Activated B cell treated with CpG ODN at 0.5 μM for 24 hours (primary cell): ENCODE results near the gene MAGEB6. TPM values are rescaled to one million over a fixed set of nuclear protein-coding genes. Genes with fewer than 3 reads are reported as not detected.

Experiments
- ATAC-seq: fragments of 200-7000 bp; cut with Tn5 transposase; one replicate; pipeline ENCODE4 v1.10.0; 2021; ENCODE audit warnings: low read depth, mild to moderate bottlenecking, moderate library complexity
- CTCF ChIA-PET: fragments of 350-600 bp; sonication (Branson Sonifier 250); formaldehyde crosslinking; loops from one replicate; lab custom pipeline; 2021; ENCODE audit warnings: antibody characterized with exemption; lab: Charles Lee
- POLR2A ChIA-PET: fragments of 350-600 bp; sonication (Branson Sonifier 250); formaldehyde crosslinking; loops from one replicate; lab custom pipeline; 2021; ENCODE audit warnings: antibody characterized with exemption; lab: Charles Lee
- DNase-seq: peaks from one replicate; pipeline ENCODE4 v3.0.0; 2022
- H3K27ac Mint-ChIP-seq: one replicate; pipeline ENCODE4 v1.8.0; 2020; ENCODE audit warnings: mixed read lengths
- H3K27me3 Mint-ChIP-seq: one replicate; pipeline ENCODE4 v1.8.0; 2021; ENCODE audit warnings: mixed read lengths
- H3K36me3 Mint-ChIP-seq: one replicate; pipeline ENCODE4 v1.8.0; 2021; ENCODE audit warnings: low read depth, mixed read lengths
- H3K4me1 Mint-ChIP-seq: one replicate; pipeline ENCODE4 v1.8.0; 2021; ENCODE audit warnings: mixed read lengths
- H3K4me3 Mint-ChIP-seq: one replicate; pipeline ENCODE4 v1.8.0; 2020; ENCODE audit warnings: mild to moderate bottlenecking, mixed read lengths
- H3K9me3 Mint-ChIP-seq: one replicate; pipeline ENCODE4 v1.8.0; 2020; ENCODE audit warnings: mixed read lengths
- CTCF ChIP-seq: fragments of 200-600 bp; IDR thresholded peaks from one replicate; pipeline ENCODE4 v1.8.0; 2022; ENCODE audit warnings: antibody characterized with exemption, mild to moderate bottlenecking
- intact Hi-C: fragments of 100-400 bp; cut with micrococcal nuclease; formaldehyde crosslinking; loops from one replicate; pipeline ENCODE4 v1.15.1; 2024
- total RNA-seq: library from RNA; stranded (reverse); gene quantifications from 2 replicates; pipeline ENCODE4 v1.2.3, GENCODE V29; 2022

MAGEB6 gene
- total RNA-seq, 1 donor from 2014 or later = not detected

GRCh38 chrX:26208012-26208411 is 15.8 kb downstream of the MAGEB6 start:
- no peaks in the 10 kb centered on the region for H3K27me3 Mint-ChIP-seq
- POLR2A ChIA-PET = no interaction called here
- no peaks in the 10 kb centered on the region for H3K9me3 Mint-ChIP-seq
- H3K36me3 Mint-ChIP-seq = no peaks in the 10 kb centered on the region
- TF ChIP-seq CTCF = no peak
- DNase-seq = no peak
- no peak for ATAC-seq
- CTCF ChIA-PET = no interaction called here
- no peak overlapping the region for H3K27ac Mint-ChIP-seq
- H3K4me3 Mint-ChIP-seq = no peak overlapping the region
- no peaks in the 10 kb centered on the region for H3K4me1 Mint-ChIP-seq
- intact Hi-C loops = no loop called here

- H3K27ac Mint-ChIP-seq = no peak within 1 kb of the TSS
- TF ChIP-seq CTCF = no peak
Measured at GRCh38 chrX:26215869-26216268, 23.6 kb downstream of the MAGEB6 start, which contains the start of gene MAGEB5. MAGEB5 (plus strand) TSS chrX:26216169; CDS start chrX:26217302, 1,133 bp downstream.

DNA sequence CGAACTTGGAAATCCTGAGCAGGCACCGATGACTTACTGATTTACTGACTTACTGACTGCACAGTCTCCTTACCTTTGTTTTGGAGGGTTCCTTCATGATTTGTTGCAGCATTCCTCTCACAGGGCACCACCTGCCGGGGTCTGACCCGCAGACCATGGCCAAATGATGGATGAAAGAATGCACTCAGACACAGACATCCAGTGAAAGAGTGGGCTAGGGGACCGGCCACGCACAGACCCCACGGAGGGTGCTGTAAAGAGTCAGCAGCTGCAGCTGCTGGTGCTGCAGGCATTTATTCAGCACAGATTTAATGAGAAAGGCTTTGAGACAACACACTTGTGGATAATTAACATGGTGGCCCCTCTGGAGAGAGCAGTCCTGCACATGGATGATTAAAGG is 27.1 kb downstream of the MAGEB6 start:
- Mint-ChIP-seq H3K36me3 (no peaks in the 10 kb centered on the region), H3K27ac (no peak overlapping the region), H3K4me1 (no peaks in the 10 kb centered on the region), H3K4me3 (no peak overlapping the region), H3K9me3 (no peaks in the 10 kb centered on the region), H3K27me3 (no peaks in the 10 kb centered on the region)
- DNase-seq = no peak
- POLR2A ChIA-PET = no interaction called here
- intact Hi-C loops = no loop called here
- TF ChIP-seq CTCF = no peak
- ATAC-seq = no peak
- CTCF ChIA-PET = no interaction called here

More at GRCh38 chrX:26215869-26216268, 23.6 kb downstream of the MAGEB6 start, which contains the start of gene MAGEB5:
- intact Hi-C loops = no loop called here
- no peaks in the 10 kb centered on the region for H3K36me3 Mint-ChIP-seq
- DNase-seq (no peak), ATAC-seq (no peak)
- no peak within 1 kb of the TSS for H3K4me3 Mint-ChIP-seq
- ChIA-PET POLR2A (no interaction called here), CTCF (no interaction called here)
- H3K9me3 Mint-ChIP-seq = no peaks in the 10 kb centered on the region
- no peaks in the 10 kb centered on the region for H3K4me1 Mint-ChIP-seq
- no peaks in the 10 kb centered on the region for H3K27me3 Mint-ChIP-seq

DNA sequence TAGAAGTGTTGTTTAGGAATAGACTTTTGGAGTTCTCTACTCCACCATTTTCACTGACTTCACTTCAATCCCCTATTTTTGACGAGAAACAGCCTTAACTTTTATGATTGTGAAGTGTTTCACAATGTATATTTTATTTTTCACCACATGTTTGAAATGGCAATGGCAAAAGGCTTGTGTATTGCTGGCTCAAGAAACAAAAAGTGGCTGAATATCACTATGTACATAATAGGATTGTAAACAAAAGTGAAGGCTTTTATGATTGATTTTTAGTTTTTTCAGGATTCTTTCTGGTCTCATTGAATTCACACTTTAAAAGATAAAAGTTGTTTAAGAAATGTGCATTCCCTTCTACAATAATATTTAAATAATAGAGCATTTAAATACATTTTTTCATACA is 41.9 kb downstream of the MAGEB6 start:
- TF ChIP-seq CTCF = no peak
- POLR2A ChIA-PET = no interaction called here
- intact Hi-C loops = no loop called here

More for the DNA sequence above, 41.9 kb downstream of the MAGEB6 start:
- CTCF ChIA-PET = no interaction called here
- ATAC-seq = no peak
- Mint-ChIP-seq H3K27me3 (no peaks in the 10 kb centered on the region), H3K36me3 (no peaks in the 10 kb centered on the region), H3K27ac (no peak overlapping the region), H3K4me3 (no peak overlapping the region), H3K4me1 (no peaks in the 10 kb centered on the region), H3K9me3 (no peaks in the 10 kb centered on the region)
- no peak for DNase-seq

Other genes with a start within 250 kb of the MAGEB6 start
- gene MAGEB18, start 54.1 kb upstream of the MAGEB6 start, total RNA-seq = not detected in 2 replicates
- gene MAGEB6B, start 31.8 kb upstream of the MAGEB6 start, total RNA-seq = not detected in 2 replicates
- gene MAGEB5, start 23.7 kb downstream of the MAGEB6 start, total RNA-seq = not detected in 2 replicates